Natural killer cell (primary cell): ENCODE results near the gene MYO5B. TPM values are rescaled to one million over a fixed set of nuclear protein-coding genes. Genes with fewer than 3 reads are reported as not detected.

Source experiments
- ATAC-seq, 3 donors: fragments of 150-1000 bp in 2 of 3; fragments of 200-7000 bp in 1 of 3; cut with Tn5 transposase; 1 replicate in 1 of 3; 2 replicates in 2 of 3; pipeline ENCODE4 v1.10.0; 2021; ENCODE audit warnings: mild to moderate bottlenecking in 2 of 3, moderate library complexity in 2 of 3
- DNase-seq, 2 donors: peaks; one replicate each; pipeline versions ENCODE4 v3.0.0 to v3.0.0-alpha.2; 2013 to 2021; ENCODE audit warnings: mixed read lengths in 1 of 2
- H3K27ac ChIP-seq: one replicate; pipeline ENCODE4 v1.5.1; 2013; ENCODE audit warnings: mild to moderate bottlenecking, low read length
- H3K27me3 ChIP-seq: one replicate; pipeline ENCODE4 v1.6.1; 2013; ENCODE audit warnings: low read length; ENCODE audit not compliant: control insufficient read depth, insufficient read depth
- H3K36me3 ChIP-seq: one replicate; pipeline ENCODE4 v1.6.1; 2013; ENCODE audit warnings: low read length; ENCODE audit not compliant: control insufficient read depth, insufficient read depth
- H3K4me1 ChIP-seq: one replicate; pipeline ENCODE4 v1.6.1; 2013; ENCODE audit warnings: low read length; ENCODE audit not compliant: control insufficient read depth, insufficient read depth
- H3K4me3 ChIP-seq: one replicate; pipeline ENCODE4 v1.5.1; 2013; ENCODE audit warnings: low read length
- H3K9me3 ChIP-seq: one replicate; pipeline ENCODE4 v1.6.1; 2013; ENCODE audit warnings: low read length; ENCODE audit not compliant: control insufficient read depth, insufficient read depth
- H3K27ac Mint-ChIP-seq, 2 donors: one replicate each; pipeline ENCODE4 v1.8.0; 2022; ENCODE audit warnings: mild to moderate bottlenecking in 2 of 2, mixed read lengths in 2 of 2, moderate library complexity in 1 of 2
- H3K27me3 Mint-ChIP-seq, 2 donors: one replicate each; pipeline ENCODE4 v1.8.0; 2022; ENCODE audit warnings: low read depth in 2 of 2, mixed read lengths in 2 of 2
- H3K36me3 Mint-ChIP-seq: one replicate; pipeline ENCODE4 v1.8.0; 2022; ENCODE audit warnings: mixed read lengths
- H3K4me1 Mint-ChIP-seq, 2 donors: one replicate each; pipeline ENCODE4 v1.8.0; 2022; ENCODE audit warnings: mixed read lengths in 2 of 2
- H3K4me3 Mint-ChIP-seq: one replicate; pipeline ENCODE4 v1.8.0; 2022; ENCODE audit warnings: mild to moderate bottlenecking, moderate library complexity, mixed read lengths
- H3K9me3 Mint-ChIP-seq, 2 donors: one replicate each; pipeline ENCODE4 v1.8.0; 2022; ENCODE audit warnings: mixed read lengths in 2 of 2
- WGBS: methylation state at CpG from one replicate; pipeline ENCODE4 v1.1.7; 2013; ENCODE audit warnings: missing lambda C conversion rate; ENCODE audit not compliant: insufficient coverage; 5-methylcytosine and 5-hydroxymethylcytosine counted together
- intact Hi-C: fragments of 100-400 bp; cut with micrococcal nuclease; formaldehyde crosslinking; loops from one replicate; pipeline ENCODE4 v1.14.2; 2022
- total RNA-seq, 4 donors: library from RNA; stranded (reverse); fragments of 120-200 nt in 1 of 4; gene quantifications; one replicate each; pipeline versions ENCODE4 v1.2.3 to v1.2.4, GENCODE V29; 2013 to 2022
- TF ChIP-seq, protein P1 (sequence below): fragments of 200-600 bp; IDR thresholded peaks from one replicate; pipeline ENCODE4 v1.8.0; 2022; ENCODE audit warnings: antibody characterized with exemption

MYO5B gene
- total RNA-seq, 3 donors from 2014 or later (not counting 1 experiment from before 2014, with no cell fraction given), result 0.33 TPM; not detected in 2

DNA sequence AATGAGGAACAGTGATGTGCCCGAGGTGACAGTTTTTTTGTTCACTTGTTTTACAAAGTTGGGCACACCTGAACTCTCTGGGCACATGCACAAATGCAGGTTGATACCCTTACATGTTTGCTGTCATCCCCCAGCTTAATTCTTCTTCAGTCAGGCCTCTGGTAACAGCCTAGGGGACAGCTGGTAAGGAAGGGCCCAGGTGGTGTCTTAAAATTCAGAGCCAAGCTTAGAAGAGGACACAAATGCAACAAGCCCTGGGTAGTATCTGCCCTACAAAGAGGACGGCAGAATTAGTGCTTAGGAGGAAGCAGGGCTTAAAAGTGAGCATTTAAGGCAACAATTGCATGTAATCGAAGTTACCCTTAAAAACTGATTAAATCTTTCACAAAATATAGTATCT lies 209.7 kb downstream of the MYO5B start:
- ATAC-seq, result no peak
- TF ChIP-seq, protein P1, sequence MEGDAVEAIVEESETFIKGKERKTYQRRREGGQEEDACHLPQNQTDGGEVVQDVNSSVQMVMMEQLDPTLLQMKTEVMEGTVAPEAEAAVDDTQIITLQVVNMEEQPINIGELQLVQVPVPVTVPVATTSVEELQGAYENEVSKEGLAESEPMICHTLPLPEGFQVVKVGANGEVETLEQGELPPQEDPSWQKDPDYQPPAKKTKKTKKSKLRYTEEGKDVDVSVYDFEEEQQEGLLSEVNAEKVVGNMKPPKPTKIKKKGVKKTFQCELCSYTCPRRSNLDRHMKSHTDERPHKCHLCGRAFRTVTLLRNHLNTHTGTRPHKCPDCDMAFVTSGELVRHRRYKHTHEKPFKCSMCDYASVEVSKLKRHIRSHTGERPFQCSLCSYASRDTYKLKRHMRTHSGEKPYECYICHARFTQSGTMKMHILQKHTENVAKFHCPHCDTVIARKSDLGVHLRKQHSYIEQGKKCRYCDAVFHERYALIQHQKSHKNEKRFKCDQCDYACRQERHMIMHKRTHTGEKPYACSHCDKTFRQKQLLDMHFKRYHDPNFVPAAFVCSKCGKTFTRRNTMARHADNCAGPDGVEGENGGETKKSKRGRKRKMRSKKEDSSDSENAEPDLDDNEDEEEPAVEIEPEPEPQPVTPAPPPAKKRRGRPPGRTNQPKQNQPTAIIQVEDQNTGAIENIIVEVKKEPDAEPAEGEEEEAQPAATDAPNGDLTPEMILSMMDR, result no peak
- Histone ChIP-seq H3K4me1 (no peaks in the 10 kb centered on the region), H3K27me3 (no peaks in the 10 kb centered on the region), H3K4me3 (no peak overlapping the region), H3K36me3 (no peaks in the 10 kb centered on the region), H3K27ac (no peak overlapping the region), H3K9me3 (no peaks in the 10 kb centered on the region)
- 64% methylated on average over 3 of the region's 3 CpGs for WGBS
- no peak for DNase-seq
- Mint-ChIP-seq H3K27me3 (peaks cover 7 to 21% of the 10 kb centered on the region in 2 donors), H3K4me1 (peaks cover 5 to 8% of the 10 kb centered on the region in 2 donors), H3K4me3 (no peak overlapping the region), H3K36me3 (no peaks in the 10 kb centered on the region), H3K27ac (no peak overlapping the region), H3K9me3 (no peaks in the 10 kb centered on the region)
- intact Hi-C loops, result no loop called here

DNA sequence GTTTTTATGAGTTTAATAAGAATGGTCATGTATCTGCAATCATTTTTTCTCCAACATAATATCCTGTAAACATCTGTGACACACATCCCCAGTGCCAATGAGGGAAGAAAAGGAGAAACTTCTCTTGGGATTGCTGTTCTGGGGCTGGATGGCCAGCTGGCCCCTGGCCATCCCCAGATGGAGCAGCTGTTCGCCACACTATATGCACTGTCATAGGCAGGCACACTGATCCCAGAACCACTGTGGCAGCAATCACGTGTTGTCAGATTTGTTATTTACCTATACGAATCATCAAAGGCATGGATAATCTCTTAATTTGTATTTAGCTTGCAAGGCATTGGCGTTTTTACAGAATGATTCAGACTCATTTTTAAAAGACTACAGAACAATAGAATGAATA lies 214.1 kb downstream of the MYO5B start:
- Histone ChIP-seq H3K4me1 (no peaks in the 10 kb centered on the region), H3K27me3 (no peaks in the 10 kb centered on the region), H3K4me3 (no peak overlapping the region), H3K36me3 (no peaks in the 10 kb centered on the region), H3K9me3 (no peaks in the 10 kb centered on the region), H3K27ac (no peak overlapping the region)
- H3K4me3 Mint-ChIP-seq, result no peak overlapping the region
- no peak overlapping the region for H3K27ac Mint-ChIP-seq
- ATAC-seq (no peak), DNase-seq (no peak)
- H3K9me3 Mint-ChIP-seq, result no peaks in the 10 kb centered on the region
- TF ChIP-seq, protein P1, result no peak
- H3K27me3 Mint-ChIP-seq, result peaks cover 3 to 23% of the 10 kb centered on the region in 2 donors
- H3K36me3 Mint-ChIP-seq, result no peaks in the 10 kb centered on the region
- 91% methylated on average over 4 of the region's 4 CpGs for WGBS
- no peaks in the 10 kb centered on the region for H3K4me1 Mint-ChIP-seq
- intact Hi-C loops, result no loop called here

DNA sequence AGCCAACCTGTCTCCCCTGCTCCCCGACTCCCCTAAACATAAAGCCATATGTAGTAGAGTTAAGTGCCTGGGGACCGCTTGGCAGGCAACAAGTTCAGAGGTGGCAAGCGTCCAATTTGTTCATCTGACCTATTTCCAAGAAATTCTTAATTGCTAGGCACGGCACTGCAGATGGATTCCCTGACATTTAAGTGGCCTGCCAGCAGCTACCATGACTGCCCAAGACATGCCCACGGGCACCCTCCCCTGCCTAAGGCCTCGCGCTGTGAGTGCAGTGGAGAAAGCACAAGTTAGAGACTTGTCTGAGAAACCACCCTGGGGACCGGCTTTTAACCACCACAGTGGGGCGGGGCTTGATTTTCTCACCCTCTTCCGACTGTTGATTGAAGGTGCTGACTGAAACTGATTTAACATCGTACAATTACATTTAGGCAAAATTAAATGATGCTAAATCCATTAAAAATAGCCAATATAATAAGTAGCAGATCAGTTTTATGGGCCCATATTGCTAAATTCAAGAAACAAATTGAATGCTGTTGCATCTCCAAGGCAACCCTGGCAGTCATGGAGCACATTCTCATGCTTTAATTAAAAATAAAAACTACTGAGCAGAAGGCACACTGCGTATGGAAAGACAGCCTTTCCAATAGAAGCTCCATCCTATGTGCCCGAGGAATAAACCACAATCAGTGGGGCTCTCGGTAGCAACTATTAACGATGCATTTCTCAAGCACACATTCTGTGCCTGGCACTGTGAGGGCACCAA lies 218.0 kb downstream of the MYO5B start:
- Histone ChIP-seq H3K4me1 (no peaks in the 10 kb centered on the region), H3K36me3 (no peaks in the 10 kb centered on the region), H3K4me3 (no peak overlapping the region), H3K27me3 (no peaks in the 10 kb centered on the region), H3K9me3 (no peaks in the 10 kb centered on the region), H3K27ac (no peak overlapping the region)
- Mint-ChIP-seq H3K4me3 (no peak overlapping the region), H3K27ac (no peak overlapping the region), H3K36me3 (no peaks in the 10 kb centered on the region), H3K9me3 (no peaks in the 10 kb centered on the region), H3K4me1 (no peaks in the 10 kb centered on the region), H3K27me3 (peaks cover 8 to 33% of the 10 kb centered on the region in 2 donors)
- DNase-seq (no peak), ATAC-seq (no peak)
- intact Hi-C loops, result no loop called here
- TF ChIP-seq, protein P1, result no peak
- 87% methylated on average over 15 of the region's 15 CpGs for WGBS

DNA sequence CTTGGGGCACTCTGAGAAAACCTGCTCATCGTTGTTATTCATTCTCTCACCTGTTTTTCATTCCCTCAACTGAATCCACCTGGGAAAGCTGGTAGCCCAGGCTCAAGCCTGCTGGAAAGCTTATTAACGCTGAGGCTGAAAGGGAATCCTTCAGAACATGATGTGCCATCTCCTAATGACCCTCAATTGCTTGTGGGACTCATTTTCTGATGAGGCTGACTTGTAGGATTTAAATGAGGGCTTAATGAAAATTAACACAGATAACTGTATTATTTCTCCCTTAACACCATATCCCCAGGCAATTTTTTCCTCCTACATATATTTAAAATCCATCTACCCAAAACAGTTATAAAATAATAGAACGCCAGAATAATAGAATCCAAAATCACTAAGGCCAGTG lies 218.9 kb downstream of the MYO5B start:
- H3K4me3 Mint-ChIP-seq, result no peak overlapping the region
- Histone ChIP-seq H3K4me3 (no peak overlapping the region), H3K36me3 (no peaks in the 10 kb centered on the region), H3K27me3 (no peaks in the 10 kb centered on the region), H3K27ac (no peak overlapping the region), H3K9me3 (no peaks in the 10 kb centered on the region), H3K4me1 (no peaks in the 10 kb centered on the region)
- H3K4me1 Mint-ChIP-seq, result no peaks in the 10 kb centered on the region
- 81% methylated on average over 2 of the region's 3 CpGs for WGBS
- intact Hi-C loops, result no loop called here
- DNase-seq, result no peak
- ATAC-seq, result no peak
- peaks cover 15 to 33% of the 10 kb centered on the region in 2 donors for H3K27me3 Mint-ChIP-seq
- TF ChIP-seq, protein P1, result no peak
- no peaks in the 10 kb centered on the region for H3K36me3 Mint-ChIP-seq
- no peak overlapping the region for H3K27ac Mint-ChIP-seq
- H3K9me3 Mint-ChIP-seq, result no peaks in the 10 kb centered on the region
